GM12873 (cell line): ENCODE results near the gene TM9SF4.

Experiments used
- CTCF ChIP-seq: IDR thresholded peaks from 2 replicates; pipeline ENCODE4 v1.5.1; 2012; ENCODE audit warnings: low read depth, mild to moderate bottlenecking, moderate library complexity, low read length, control low read depth; ENCODE audit not compliant: insufficient read depth; ENCODE audit errors: missing control alignments

TM9SF4 gene

GRCh38 chr20:32142088-32142487 is 32.6 kb downstream of the TM9SF4 start:
- TF ChIP-seq CTCF: no peak

GRCh38 chr20:32142991-32143390 is 33.5 kb downstream of the TM9SF4 start:
- TF ChIP-seq CTCF: no peak

- no peak for TF ChIP-seq CTCF
These were observed 35.6 kb downstream of the TM9SF4 start for GRCh38 chr20:32144898-32145662.

- no peak for TF ChIP-seq CTCF
These were observed 40.2 kb downstream of the TM9SF4 start for GRCh38 chr20:32149566-32150170.

GRCh38 chr20:32150291-32150848 is 40.9 kb downstream of the TM9SF4 start:
- no peak for TF ChIP-seq CTCF

GRCh38 chr20:32152421-32153155 is 43.1 kb downstream of the TM9SF4 start:
- TF ChIP-seq CTCF: no peak

- no peak for TF ChIP-seq CTCF
These were observed 43.7 kb downstream of the TM9SF4 start for GRCh38 chr20:32153156-32153665.
